Measurements from ENCODE around the gene TAP1.

- TF ChIP-seq, protein P1, sequence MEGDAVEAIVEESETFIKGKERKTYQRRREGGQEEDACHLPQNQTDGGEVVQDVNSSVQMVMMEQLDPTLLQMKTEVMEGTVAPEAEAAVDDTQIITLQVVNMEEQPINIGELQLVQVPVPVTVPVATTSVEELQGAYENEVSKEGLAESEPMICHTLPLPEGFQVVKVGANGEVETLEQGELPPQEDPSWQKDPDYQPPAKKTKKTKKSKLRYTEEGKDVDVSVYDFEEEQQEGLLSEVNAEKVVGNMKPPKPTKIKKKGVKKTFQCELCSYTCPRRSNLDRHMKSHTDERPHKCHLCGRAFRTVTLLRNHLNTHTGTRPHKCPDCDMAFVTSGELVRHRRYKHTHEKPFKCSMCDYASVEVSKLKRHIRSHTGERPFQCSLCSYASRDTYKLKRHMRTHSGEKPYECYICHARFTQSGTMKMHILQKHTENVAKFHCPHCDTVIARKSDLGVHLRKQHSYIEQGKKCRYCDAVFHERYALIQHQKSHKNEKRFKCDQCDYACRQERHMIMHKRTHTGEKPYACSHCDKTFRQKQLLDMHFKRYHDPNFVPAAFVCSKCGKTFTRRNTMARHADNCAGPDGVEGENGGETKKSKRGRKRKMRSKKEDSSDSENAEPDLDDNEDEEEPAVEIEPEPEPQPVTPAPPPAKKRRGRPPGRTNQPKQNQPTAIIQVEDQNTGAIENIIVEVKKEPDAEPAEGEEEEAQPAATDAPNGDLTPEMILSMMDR (IDR thresholded peaks at IDR 0.05; ENCODE audit: insufficient read depth, low read length, poor library complexity, severe bottlenecking) = no peak
- TF ChIP-seq EZH2phosphoT487 (conservative IDR thresholded peaks at IDR 0.05; ENCODE audit: low read length) = no peak
Observed at GRCh38 chr6:32882879-32883250, 29.4 kb upstream of the TAP1 start.

Data from SU-DHL-6 (cell line).